ENCODE data around the gene PARN. TPM values are rescaled to one million over a fixed set of nuclear protein-coding genes. Genes with fewer than 3 reads are reported as not detected.

Gene PARN
- total and polyA plus RNA-seq, 9 of the 15 experiments (the other 6 are each of a cell fraction or from before 2014, with no cell fraction given): 9.6 to 51.3 (median 40.4) TPM

GRCh38 chr16:14501331-14502255 lies 128.5 kb downstream of the PARN start (continued):
- TF ChIP-seq ZFP30 (CRISPR knock-in tag; IDR thresholded peaks at IDR 0.05; ENCODE audit: borderline replicate concordance) (no peak), TFAP4 (CRISPR knock-in tag; IDR thresholded peaks at IDR 0.05; ENCODE audit: borderline replicate concordance) (peak; percentile 96), RHOXF2B (CRISPR knock-in tag; conservative IDR thresholded peaks at IDR 0.05) (no peak), MIER1 (IDR thresholded peaks at IDR 0.05; ENCODE audit: low read depth) (no peak), MBD1 (CRISPR knock-in tag; IDR thresholded peaks at IDR 0.05) (no peak), ELK1 (CRISPR knock-in tag; IDR thresholded peaks at IDR 0.05) (no peak), PHB (CRISPR knock-in tag; IDR thresholded peaks at IDR 0.05) (no peak), ZNF347 (CRISPR knock-in tag; IDR thresholded peaks at IDR 0.05; ENCODE audit: low read depth) (no peak), PCBP2 (IDR thresholded peaks at IDR 0.05; ENCODE audit: low read depth, low read length, poor library complexity, severe bottlenecking) (no peak), GATA2 (CRISPR knock-in tag; IDR thresholded peaks at IDR 0.05) (peak; percentile 13; the same call in 1 of the 2 replicates), ZNF57 (CRISPR knock-in tag; IDR thresholded peaks at IDR 0.05) (no peak)

All from K562 (cell line).